HCT116 (cell line): Measurements from ENCODE around the gene RNU7-1. TPM values are rescaled to one million over a fixed set of nuclear protein-coding genes. Genes with fewer than 3 reads are reported as not detected.

Experiments
- ATAC-seq: fragments of 200-7000 bp; cut with Tn5 transposase; 2 replicates; pipeline ENCODE4 v1.9.1; 2020; ENCODE audit warnings: mild to moderate bottlenecking, moderate library complexity
- BruUV-seq: library from RNA; stranded (reverse); fragments of 400-500 nt; replicated peaks from 2 replicates; lab custom pipeline; 2021; lab: Mats Ljungman, UMichigan
- CTCF ChIA-PET: fragments of 300-600 bp; sonication (Branson Sonifier 250); formaldehyde crosslinking; loops from one replicate; lab custom pipeline; 2021; ENCODE audit warnings: antibody characterized with exemption; lab: Charles Lee
- POLR2A ChIA-PET: fragments of 300-600, 350-600 bp; sonication (Branson Sonifier 250); formaldehyde crosslinking; loops from one replicate; lab custom pipeline; 2021; ENCODE audit warnings: antibody characterized with exemption; lab: Charles Lee
- RAD21 ChIA-PET, 2 experiments: fragments of 300-600 bp; sonication (Branson Sonifier 250); formaldehyde crosslinking; loops; one replicate each; lab custom pipeline; 2023; ENCODE audit warnings: low total read pairs in 2 of 2; ENCODE audit not compliant: uncharacterized antibody in 2 of 2, unreplicated experiment in 2 of 2, low non-redundant PET in 1 of 2; lab: Charles Lee
- DNase-seq: peaks from one replicate; pipeline ENCODE4 v3.0.0-alpha.2; 2010; ENCODE audit warnings: low read depth, low spot score
- H2AFZ ChIP-seq: fragments of 200-600 bp; shearing (Covaris generic), sonication (generic); 2 replicates; pipeline ENCODE4 v1.6.1; 2017; ENCODE audit warnings: low read depth, mixed run types, mixed read lengths, antibody characterized with exemption, low read length; ENCODE audit not compliant: poor library complexity, severe bottlenecking
- H3K27ac ChIP-seq: 2 replicates; pipeline ENCODE4 v1.5.1; 2012; ENCODE audit warnings: low read depth, low read length
- H3K27me3 ChIP-seq: fragments of 200-600 bp; sonication (generic); 2 replicates; pipeline ENCODE4 v1.6.1; 2016; ENCODE audit warnings: mixed run types, low read length, mixed read lengths; ENCODE audit not compliant: insufficient read depth
- H3K36me3 ChIP-seq, 2 experiments: fragments of 200-500 bp in 1 of 2; fragments of 200-600 bp in 1 of 2; sonication (Bioruptor generic) in 1 of 2; sonication (generic) in 1 of 2; 2 replicates each; pipeline versions ENCODE4 v1.5.1 to v1.6.1; 2014 to 2016; ENCODE audit warnings: low read length in 2 of 2, inconsistent platforms in 1 of 2, mixed read lengths in 1 of 2, mixed run types in 1 of 2; ENCODE audit not compliant: insufficient read depth in 2 of 2, control insufficient read depth in 1 of 2
- H3K4me1 ChIP-seq, 2 experiments: fragments of 200-600 bp in 1 of 2; sonication (generic) in 1 of 2; 2 replicates each; pipeline versions ENCODE4 v1.5.1 to v1.6.1; 2012 to 2017; ENCODE audit warnings: low read length in 2 of 2, inconsistent platforms in 1 of 2, mild to moderate bottlenecking in 1 of 2, mixed read lengths in 1 of 2, mixed run types in 1 of 2, moderate library complexity in 1 of 2; ENCODE audit not compliant: insufficient read depth in 2 of 2, control insufficient read depth in 1 of 2
- H3K4me2 ChIP-seq: fragments of 200-600 bp; sonication (generic); 2 replicates; pipeline ENCODE4 v1.6.1; 2017; ENCODE audit warnings: mixed run types, low read length, mixed read lengths
- H3K4me3 ChIP-seq, 2 experiments: fragments of 200-600 bp in 1 of 2; sonication (generic) in 1 of 2; replicated peaks in 1 of 2; 2 replicates each; pipeline ENCODE4 v1.5.1; 2011 to 2016; ENCODE audit warnings: low read length in 2 of 2, control low read depth in 1 of 2, low read depth in 1 of 2, mild to moderate bottlenecking in 1 of 2, mixed read lengths in 1 of 2, mixed run types in 1 of 2
- H3K79me2 ChIP-seq: fragments of 200-600 bp; sonication (generic); 2 replicates; pipeline ENCODE4 v1.6.1; 2017; ENCODE audit warnings: mild to moderate bottlenecking, mixed run types, low read length, moderate library complexity, mixed read lengths; ENCODE audit not compliant: insufficient read depth
- H3K9ac ChIP-seq: fragments of 200-600 bp; sonication (generic); 2 replicates; pipeline ENCODE4 v1.6.1; 2016; ENCODE audit warnings: low read length, mixed read lengths
- H3K9me2 ChIP-seq: fragments of 200-600 bp; sonication (generic), shearing (Covaris generic); 2 replicates; pipeline ENCODE4 v1.6.1; 2017; ENCODE audit warnings: mixed run types, mild to moderate bottlenecking, moderate library complexity; ENCODE audit not compliant: insufficient read depth
- H3K9me3 ChIP-seq, 2 experiments: fragments of 200-500 bp in 1 of 2; fragments of 200-600 bp in 1 of 2; sonication (Bioruptor generic) in 1 of 2; sonication (generic) in 1 of 2; 2 replicates each; pipeline ENCODE4 v1.6.1; 2014 to 2017; ENCODE audit warnings: low read length in 2 of 2, mixed read lengths in 2 of 2, inconsistent platforms in 1 of 2, low read depth in 1 of 2, mild to moderate bottlenecking in 1 of 2, mixed run types in 1 of 2, moderate library complexity in 1 of 2; ENCODE audit not compliant: control insufficient read depth in 1 of 2, insufficient read depth in 1 of 2
- H4K20me1 ChIP-seq: fragments of 200-600 bp; sonication (generic), shearing (Covaris generic); 2 replicates; pipeline ENCODE4 v1.6.1; 2017; ENCODE audit warnings: mixed run types, mild to moderate bottlenecking, moderate library complexity; ENCODE audit not compliant: insufficient read depth
- EGR1 ChIP-seq: IDR thresholded peaks from 2 replicates; pipeline ENCODE4 v1.6.1; 2012; ENCODE audit warnings: low read depth
- POLR2A ChIP-seq: IDR thresholded peaks from 2 replicates; pipeline ENCODE4 v1.7.0; 2011; ENCODE audit warnings: borderline replicate concordance; ENCODE audit not compliant: insufficient read depth, insufficient read length; ENCODE audit errors: extremely low read depth
- POLR2AphosphoS5 ChIP-seq: IDR thresholded peaks from 2 replicates; pipeline ENCODE4 v1.6.1; 2011; ENCODE audit warnings: mild to moderate bottlenecking, low read depth, low read length, moderate library complexity
- RAD21 ChIP-seq: IDR thresholded peaks from 2 replicates; pipeline ENCODE4 v1.6.1; 2012; ENCODE audit warnings: low read depth, mild to moderate bottlenecking
- SP1 ChIP-seq: IDR thresholded peaks from 2 replicates; pipeline ENCODE4 v1.6.1; 2012; ENCODE audit warnings: low read depth
- YY1 ChIP-seq: IDR thresholded peaks from 2 replicates; pipeline ENCODE4 v1.6.1; 2011; ENCODE audit warnings: low read length, low read depth, moderate library complexity, mild to moderate bottlenecking; ENCODE audit not compliant: insufficient replicate concordance; ENCODE audit errors: extremely low read depth
- ZNF274 ChIP-seq: fragments of 200-500 bp; sonication (Bioruptor generic); IDR thresholded peaks from 2 replicates; pipeline ENCODE4 v1.6.1; 2014; ENCODE audit warnings: mild to moderate bottlenecking, low read depth, low read length, inconsistent platforms
- intact Hi-C: fragments of 100-400 bp; cut with micrococcal nuclease; formaldehyde crosslinking; loops from 2 replicates; pipeline ENCODE4 v1.10.0; 2022
- total RNA-seq: library from RNA; stranded (reverse); gene quantifications from one replicate; pipeline ENCODE4 v1.2.1, GENCODE V29; 2021; ENCODE audit not compliant: unreplicated experiment
- TF ChIP-seq, protein P1 (sequence below), 3 experiments: fragments of 200-600 bp in 1 of 3; sonication (generic) in 1 of 3; IDR thresholded peaks in 2 of 3; conservative IDR thresholded peaks in 1 of 3; 2 replicates each; pipeline ENCODE4 v1.5.1; 2012 to 2017; ENCODE audit warnings: low read depth in 2 of 3, low read length in 2 of 3, antibody characterized with exemption in 1 of 3, borderline replicate concordance in 1 of 3, control low read depth in 1 of 3, mild to moderate bottlenecking in 1 of 3, mixed read lengths in 1 of 3, mixed run types in 1 of 3, moderate library complexity in 1 of 3; ENCODE audit not compliant: insufficient read depth in 1 of 3

Gene RNU7-1
- total RNA-seq, 1 experiment from 2014 or later: not detected

DNA sequence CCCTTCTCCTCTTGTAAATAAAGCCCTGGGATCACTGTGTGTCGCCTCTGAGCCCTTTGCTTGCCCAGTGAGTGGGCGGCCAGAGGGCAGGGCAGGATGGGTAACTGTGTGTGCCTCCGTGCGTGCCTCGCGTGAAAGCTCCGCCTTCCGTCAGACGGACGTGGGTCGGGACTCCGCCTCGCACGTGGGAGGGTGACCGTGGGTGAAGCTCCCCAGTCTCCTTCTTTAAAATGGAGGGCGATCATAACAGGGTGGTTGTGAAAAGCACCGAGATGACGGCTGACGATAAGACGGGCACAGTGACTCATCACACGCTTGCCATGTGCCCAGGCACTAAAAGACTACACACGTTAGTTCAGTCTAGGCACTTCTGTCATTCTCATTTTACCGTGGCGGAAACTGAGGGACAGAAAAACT lies 17.7 kb downstream of the RNU7-1 start:
- peak overlapping the region; percentile 87 for H3K4me2 ChIP-seq
- ATAC-seq: peak; percentile 31

DNA sequence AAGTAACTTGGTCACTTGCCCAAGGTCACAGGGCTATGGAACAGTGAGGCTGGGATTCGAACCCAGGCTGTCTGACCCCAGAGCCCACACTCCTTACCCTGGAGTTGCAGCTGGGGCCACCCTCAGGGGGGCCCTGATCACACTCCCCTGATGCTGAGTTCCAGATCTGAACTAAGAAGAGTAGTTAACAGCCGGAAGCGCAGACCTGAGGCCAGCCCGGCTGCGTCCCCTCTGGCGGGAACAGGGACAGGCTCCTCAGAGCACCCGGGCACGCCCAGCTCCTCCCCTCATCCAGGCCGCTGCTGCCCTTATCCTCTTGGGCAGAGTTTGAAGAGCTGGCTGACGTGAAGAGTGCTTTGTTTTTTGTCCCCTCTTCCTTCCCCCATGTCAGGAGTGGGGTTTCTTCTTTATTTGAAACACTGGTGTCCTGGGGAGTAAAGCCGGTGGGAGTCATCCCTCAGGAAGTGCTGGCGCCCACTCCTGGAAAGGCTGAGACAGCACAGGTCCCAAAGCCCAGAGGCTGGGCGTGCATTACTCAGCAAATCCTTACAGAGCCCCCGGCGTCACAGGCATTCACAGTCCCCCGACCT lies 18.2 kb downstream of the RNU7-1 start:
- H2AFZ ChIP-seq: no peak overlapping the region
- H3K4me1 ChIP-seq: peaks cover 28 to 53% of the 10 kb centered on the region in 2 experiments
- CTCF ChIA-PET: interaction anchor here (1.1 to 6.0 kb wide), 6 partner anchors 12 to 146 kb away, joined by 3 to 101 read pairs (median 8); partner anchors contain the start of genes C12orf57, LPCAT3, RNU7-1 and SPSB2
- intact Hi-C loops: loop anchor here (1.0 to 5.0 kb wide), 2 partner anchors 15 to 209 kb away; partner anchors contain the start of gene MLF2
- TF ChIP-seq YY1 (peak; percentile 36), RAD21 (no peak), POLR2AphosphoS5 (peak; percentile 56; the same call in 1 of the 2 replicates)
- TF ChIP-seq, protein P1, sequence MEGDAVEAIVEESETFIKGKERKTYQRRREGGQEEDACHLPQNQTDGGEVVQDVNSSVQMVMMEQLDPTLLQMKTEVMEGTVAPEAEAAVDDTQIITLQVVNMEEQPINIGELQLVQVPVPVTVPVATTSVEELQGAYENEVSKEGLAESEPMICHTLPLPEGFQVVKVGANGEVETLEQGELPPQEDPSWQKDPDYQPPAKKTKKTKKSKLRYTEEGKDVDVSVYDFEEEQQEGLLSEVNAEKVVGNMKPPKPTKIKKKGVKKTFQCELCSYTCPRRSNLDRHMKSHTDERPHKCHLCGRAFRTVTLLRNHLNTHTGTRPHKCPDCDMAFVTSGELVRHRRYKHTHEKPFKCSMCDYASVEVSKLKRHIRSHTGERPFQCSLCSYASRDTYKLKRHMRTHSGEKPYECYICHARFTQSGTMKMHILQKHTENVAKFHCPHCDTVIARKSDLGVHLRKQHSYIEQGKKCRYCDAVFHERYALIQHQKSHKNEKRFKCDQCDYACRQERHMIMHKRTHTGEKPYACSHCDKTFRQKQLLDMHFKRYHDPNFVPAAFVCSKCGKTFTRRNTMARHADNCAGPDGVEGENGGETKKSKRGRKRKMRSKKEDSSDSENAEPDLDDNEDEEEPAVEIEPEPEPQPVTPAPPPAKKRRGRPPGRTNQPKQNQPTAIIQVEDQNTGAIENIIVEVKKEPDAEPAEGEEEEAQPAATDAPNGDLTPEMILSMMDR (IDR thresholded peaks at IDR 0.05 in 2 of 3, conservative IDR thresholded peaks at IDR 0.05 in 1 of 3; ENCODE audit: borderline replicate concordance in 1 of 3, insufficient read depth in 1 of 3, low read depth in 2 of 3, low read length in 2 of 3): peak in 2 of 3 experiments; percentile 65 to 84; a peak in 4 of 6 replicates
- H3K9ac ChIP-seq: peak overlapping the region; percentile 100
- H3K9me2 ChIP-seq: no peaks in the 10 kb centered on the region
- H3K27ac ChIP-seq: peak overlapping the region; percentile 97
- BruUV-seq: no TSS peak
- H3K36me3 ChIP-seq: peaks cover 6 to 13% of the 10 kb centered on the region in 2 experiments; a peak in 2 of 4 replicates
- peak overlapping the region; percentile 96 to 99 for H3K4me3 ChIP-seq
- peak; percentile 73 for DNase-seq
- peaks cover 8% of the 10 kb centered on the region; the same call in 1 of the 2 replicates for H4K20me1 ChIP-seq
- POLR2A ChIA-PET: interaction anchor here (0.7 to 9.9 kb wide), 19 partner anchors 8 to 195 kb away, joined by 3 to 269 read pairs (median 4); partner anchors contain the start of genes ATN1, C12orf57, C1RL and LPCAT3
- RAD21 ChIA-PET: interaction anchor here (0.5 to 4.0 kb wide), 6 partner anchors 15 to 153 kb away, joined by 3 to 22 read pairs (median 4); partner anchors contain the start of genes C12orf57 (in 1 of the 2) and RNU7-1 (in 1 of the 2)
- peak; percentile 54 for ATAC-seq
- H3K79me2 ChIP-seq: peaks cover 36% of the 10 kb centered on the region
- H3K4me2 ChIP-seq: peak overlapping the region; percentile 87
- H3K9me3 ChIP-seq: no peaks in the 10 kb centered on the region
- H3K27me3 ChIP-seq: no peaks in the 10 kb centered on the region

More for the DNA sequence above, 17.7 kb downstream of the RNU7-1 start:
- Histone ChIP-seq H3K36me3 (peaks cover 2 to 10% of the 10 kb centered on the region in 2 experiments; a peak in 2 of 4 replicates), H3K27me3 (no peaks in the 10 kb centered on the region), H3K9me3 (no peaks in the 10 kb centered on the region), H3K27ac (peak overlapping the region; percentile 97), H3K9me2 (no peaks in the 10 kb centered on the region), H3K79me2 (peaks cover 34% of the 10 kb centered on the region), H3K4me1 (peaks cover 28 to 52% of the 10 kb centered on the region in 2 experiments), H2AFZ (no peak overlapping the region), H4K20me1 (peaks cover 8% of the 10 kb centered on the region; the same call in 1 of the 2 replicates), H3K4me3 (peak overlapping the region; percentile 96 to 99), H3K9ac (peak overlapping the region; percentile 100)
- BruUV-seq: TSS peak; percentile 59
- ChIA-PET RAD21 (interaction anchor here in 1 of 2 experiments (1.5 to 4.0 kb wide), 2 partner anchors 16 to 36 kb away, joined by 3 to 22 read pairs; no protein-coding TSS in a partner anchor), CTCF (interaction anchor here (1.1 to 6.0 kb wide), 6 partner anchors 11 to 147 kb away, joined by 3 to 101 read pairs (median 8); partner anchors contain the start of genes C12orf57, LPCAT3, RNU7-1 and SPSB2), POLR2A (interaction anchor here (0.7 to 9.9 kb wide), 18 partner anchors 9 to 195 kb away, joined by 3 to 269 read pairs (median 4); partner anchors contain the start of genes ATN1, C12orf57, LPCAT3 and PHB2)
- no peak for DNase-seq
- intact Hi-C loops: loop anchor here (1.0 to 5.0 kb wide), 2 partner anchors 15 to 209 kb away; partner anchors contain the start of gene MLF2
- TF ChIP-seq YY1 (peak; percentile 66), EGR1 (no peak), SP1 (no peak), ZNF274 (no peak), POLR2A (peak; percentile 44)
